ENCODE data around the gene LGI2.
"Not testable (repeated sequence)": the region's sequence is repeated elsewhere in the genome, so short reads cannot be mapped to it uniquely, and the experiment has no call there.

The LGI2 gene

DNA sequence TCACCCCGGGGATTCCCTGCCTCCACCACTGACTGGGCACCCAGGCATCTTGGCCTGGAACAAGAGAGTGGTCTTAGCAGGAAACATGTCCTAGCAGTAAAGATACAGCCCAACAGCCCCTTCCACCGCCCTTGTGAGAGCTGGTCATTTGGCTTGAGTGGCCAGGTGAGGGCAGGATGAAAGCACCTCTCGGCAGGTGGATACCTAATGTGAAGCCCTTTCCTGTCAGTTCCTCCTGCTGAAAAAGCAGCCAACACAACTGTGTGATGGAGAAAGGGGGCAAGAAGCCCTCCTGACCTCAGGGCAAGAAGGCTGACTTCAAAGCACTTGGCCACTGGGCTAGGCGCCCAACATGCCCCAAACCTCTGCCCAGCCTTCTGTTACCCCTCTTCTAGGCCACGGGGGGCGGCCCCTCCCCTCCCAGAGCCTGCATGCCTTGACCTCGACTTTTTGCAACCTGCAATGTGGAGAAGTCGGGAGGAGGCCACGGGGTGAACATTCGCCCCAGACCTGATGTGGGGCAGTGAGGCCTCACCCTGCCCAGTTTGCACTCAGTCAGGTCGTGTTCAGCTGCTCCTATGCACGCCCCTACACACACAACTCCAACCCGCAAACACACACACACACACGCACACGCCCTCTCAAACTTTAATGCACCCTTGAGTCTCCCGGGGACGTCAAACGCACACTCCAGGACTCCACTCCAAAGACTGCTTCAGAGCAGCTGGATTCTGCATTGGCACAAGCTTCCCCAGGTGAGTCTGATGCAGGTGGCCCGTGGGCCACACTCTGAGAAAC is 1.1 kb downstream of the LGI2 start:
- H3K4me3 ChIP-seq (ENCODE audit: low read length): no peak overlapping the region
- TF ChIP-seq, protein P1, sequence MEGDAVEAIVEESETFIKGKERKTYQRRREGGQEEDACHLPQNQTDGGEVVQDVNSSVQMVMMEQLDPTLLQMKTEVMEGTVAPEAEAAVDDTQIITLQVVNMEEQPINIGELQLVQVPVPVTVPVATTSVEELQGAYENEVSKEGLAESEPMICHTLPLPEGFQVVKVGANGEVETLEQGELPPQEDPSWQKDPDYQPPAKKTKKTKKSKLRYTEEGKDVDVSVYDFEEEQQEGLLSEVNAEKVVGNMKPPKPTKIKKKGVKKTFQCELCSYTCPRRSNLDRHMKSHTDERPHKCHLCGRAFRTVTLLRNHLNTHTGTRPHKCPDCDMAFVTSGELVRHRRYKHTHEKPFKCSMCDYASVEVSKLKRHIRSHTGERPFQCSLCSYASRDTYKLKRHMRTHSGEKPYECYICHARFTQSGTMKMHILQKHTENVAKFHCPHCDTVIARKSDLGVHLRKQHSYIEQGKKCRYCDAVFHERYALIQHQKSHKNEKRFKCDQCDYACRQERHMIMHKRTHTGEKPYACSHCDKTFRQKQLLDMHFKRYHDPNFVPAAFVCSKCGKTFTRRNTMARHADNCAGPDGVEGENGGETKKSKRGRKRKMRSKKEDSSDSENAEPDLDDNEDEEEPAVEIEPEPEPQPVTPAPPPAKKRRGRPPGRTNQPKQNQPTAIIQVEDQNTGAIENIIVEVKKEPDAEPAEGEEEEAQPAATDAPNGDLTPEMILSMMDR (IDR thresholded peaks at IDR 0.05; ENCODE audit: insufficient read depth, low read depth, low read length, missing control alignments): no peak
- DNase-seq (ENCODE audit: low read depth): no peak

DNA sequence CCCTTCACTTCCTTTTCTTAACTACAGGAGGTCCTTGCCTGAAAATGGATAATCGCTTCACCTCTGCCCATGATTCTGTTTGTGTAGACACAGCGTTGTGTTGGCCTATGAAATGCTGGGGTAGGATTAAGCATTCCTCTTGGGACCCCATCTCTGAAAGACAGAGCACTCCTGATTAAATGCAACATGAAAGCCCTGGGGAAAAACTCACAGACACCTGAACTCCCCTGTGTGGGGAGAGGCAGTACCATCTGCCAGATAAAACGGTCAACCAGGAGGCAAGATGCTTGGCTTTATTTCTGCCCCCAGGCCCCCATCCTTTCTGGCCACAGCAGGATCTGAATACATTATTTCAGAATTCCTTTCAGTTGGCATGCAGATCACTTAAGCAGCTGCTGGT is 1.9 kb downstream of the LGI2 start:
- no peak for DNase-seq (ENCODE audit: low read depth)
- TF ChIP-seq, protein P1 (IDR thresholded peaks at IDR 0.05; ENCODE audit: insufficient read depth, low read depth, low read length, missing control alignments): no peak
- H3K4me3 ChIP-seq (ENCODE audit: low read length): no peak overlapping the region

DNA sequence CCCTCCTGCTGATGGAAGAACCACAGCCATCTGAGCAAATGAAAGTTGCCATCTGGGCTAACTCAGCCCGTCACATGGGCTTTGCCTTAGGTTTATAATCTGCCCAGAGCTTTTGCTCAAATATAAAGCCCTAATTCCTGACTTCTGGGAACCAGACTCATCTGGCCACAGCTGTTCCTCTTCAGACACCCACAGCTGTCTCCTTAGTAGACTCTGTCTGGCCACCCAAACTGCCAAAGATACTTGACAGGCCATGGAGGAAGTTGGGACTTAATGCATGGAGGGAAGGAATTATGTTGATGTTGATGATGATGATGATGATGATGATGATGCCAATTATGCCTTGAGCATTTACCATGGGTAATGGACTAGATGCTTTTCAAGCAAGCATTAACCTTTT is 8.0 kb downstream of the LGI2 start:
- DNase-seq (ENCODE audit: low read depth): no peak
- TF ChIP-seq, protein P1 (IDR thresholded peaks at IDR 0.05; ENCODE audit: insufficient read depth, low read depth, low read length, missing control alignments): no peak
- H3K4me3 ChIP-seq (ENCODE audit: low read length): no peak overlapping the region

DNA sequence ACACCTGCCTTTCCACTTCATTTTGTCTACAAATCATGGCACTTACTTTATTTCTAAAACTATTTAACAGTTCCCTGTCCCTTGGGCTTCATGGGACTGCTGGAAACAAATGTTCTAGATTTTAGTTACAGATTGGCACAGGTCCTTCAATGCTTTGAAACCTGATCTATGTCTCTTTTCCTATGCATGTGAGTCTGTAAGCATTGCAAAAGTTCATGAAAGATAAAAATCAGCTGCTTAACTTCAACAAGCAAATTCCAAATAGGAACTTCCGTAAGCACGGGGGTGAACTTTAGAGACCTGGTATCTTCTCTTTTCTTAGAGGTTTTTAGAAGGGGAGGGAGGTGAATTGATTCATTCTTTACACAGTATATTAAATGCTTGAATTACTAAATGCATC is 9.5 kb downstream of the LGI2 start:
- no peak overlapping the region for H3K4me3 ChIP-seq (ENCODE audit: low read length)
- TF ChIP-seq, protein P1 (IDR thresholded peaks at IDR 0.05; ENCODE audit: insufficient read depth, low read depth, low read length, missing control alignments): no peak
- no peak for DNase-seq (ENCODE audit: low read depth)

DNA sequence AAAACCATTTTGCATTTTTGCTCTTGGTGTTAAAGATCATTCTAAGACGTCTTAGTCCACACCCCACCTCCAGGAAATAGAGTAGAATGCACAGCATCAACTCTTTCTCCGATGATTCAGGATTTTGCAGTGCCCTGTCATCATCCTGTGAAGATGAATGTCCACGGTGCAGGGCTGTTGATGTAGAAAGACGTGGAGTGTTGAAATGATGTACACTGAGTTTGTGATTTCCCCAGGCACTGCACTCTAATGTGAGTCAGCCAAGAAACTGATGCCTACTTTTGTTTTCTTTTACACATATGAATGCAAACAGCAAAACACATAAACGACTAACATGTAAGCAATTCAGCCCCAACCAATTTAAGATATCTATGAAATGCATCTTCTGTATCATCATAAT is 10.5 kb downstream of the LGI2 start:
- TF ChIP-seq, protein P1 (IDR thresholded peaks at IDR 0.05; ENCODE audit: insufficient read depth, low read depth, low read length, missing control alignments): no peak
- H3K4me3 ChIP-seq (ENCODE audit: low read length): no peak overlapping the region
- DNase-seq (ENCODE audit: low read depth): peak; percentile 90

DNA sequence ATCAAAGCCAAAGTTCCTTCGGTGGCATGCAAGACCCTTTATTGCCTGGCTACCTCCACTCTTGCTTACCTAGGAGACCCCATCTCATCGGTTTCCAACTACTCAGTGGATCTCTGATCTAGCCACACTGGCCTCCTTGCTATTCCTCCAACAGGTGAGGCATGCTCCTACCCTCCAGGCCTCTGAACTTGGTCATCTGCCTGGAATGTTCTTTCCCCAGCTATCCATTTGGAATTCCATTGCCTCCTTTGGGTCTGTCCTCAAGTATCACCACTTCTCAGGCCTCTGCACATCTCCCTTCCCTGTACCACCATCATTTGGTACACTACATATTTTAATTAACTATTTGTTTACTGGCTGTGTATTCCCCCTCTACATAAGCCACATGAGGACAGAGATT is 11.2 kb downstream of the LGI2 start:
- TF ChIP-seq, protein P1 (IDR thresholded peaks at IDR 0.05; ENCODE audit: insufficient read depth, low read depth, low read length, missing control alignments): no peak
- DNase-seq (ENCODE audit: low read depth): no peak
- no peak overlapping the region for H3K4me3 ChIP-seq (ENCODE audit: low read length)

DNA sequence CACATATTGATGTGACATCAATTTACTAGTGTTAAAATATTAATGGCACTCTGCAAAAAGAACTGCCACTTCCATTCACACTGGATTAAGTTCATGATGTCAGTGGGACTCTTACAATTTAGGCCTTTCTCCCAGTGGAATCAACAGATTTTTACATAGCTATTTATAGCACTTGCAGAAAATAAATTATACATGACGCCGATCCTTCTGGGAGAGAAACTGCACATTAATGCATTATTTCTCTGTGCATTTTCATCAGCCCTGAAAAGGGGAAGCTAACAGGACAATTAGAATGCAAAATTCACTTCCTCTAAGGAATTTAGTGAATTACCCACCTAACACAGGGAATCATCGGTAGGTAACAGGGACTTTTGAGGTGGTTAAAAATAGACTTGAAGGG is 15.7 kb downstream of the LGI2 start:
- TF ChIP-seq, protein P1 (IDR thresholded peaks at IDR 0.05; ENCODE audit: insufficient read depth, low read depth, low read length, missing control alignments): no peak
- H3K4me3 ChIP-seq (ENCODE audit: low read length): no peak overlapping the region
- DNase-seq (ENCODE audit: low read depth): no peak

DNA sequence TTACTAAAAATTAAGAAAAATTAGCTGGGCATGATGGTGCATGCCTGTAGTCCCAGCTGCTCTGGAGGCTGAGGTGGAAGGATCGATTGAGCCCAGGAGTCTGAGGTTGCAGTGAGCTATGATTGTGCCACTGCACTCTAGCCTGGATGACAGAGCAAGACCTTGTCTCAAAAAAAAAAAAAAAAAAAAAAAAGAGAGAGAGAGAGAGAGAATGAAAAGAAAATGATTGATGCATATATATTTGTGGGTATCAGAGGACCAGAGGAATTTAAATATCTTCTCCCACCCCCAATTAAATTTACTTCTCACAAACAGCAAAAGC is 16.1 kb downstream of the LGI2 start:
- not testable (repeated sequence) for DNase-seq (ENCODE audit: low read depth); H3K4me3 ChIP-seq (ENCODE audit: low read length)

All from epithelial cell of esophagus (primary cell).